AG10803 (cell line): Measurements from ENCODE around the gene NEUROD2.

Source experiments
- DNase-seq: peaks from one replicate; pipeline ENCODE4 v3.0.0; 2010; ENCODE audit warnings: low read depth
- H3K4me3 ChIP-seq: 2 replicates; pipeline ENCODE4 v1.5.1; 2011; ENCODE audit warnings: mild to moderate bottlenecking, low read length, control low read depth
- TF ChIP-seq, protein P1 (sequence below): conservative IDR thresholded peaks from 2 replicates; pipeline ENCODE4 v1.5.1; 2011; ENCODE audit warnings: mild to moderate bottlenecking, low read length, control low read depth, inconsistent platforms

Gene NEUROD2

DNA sequence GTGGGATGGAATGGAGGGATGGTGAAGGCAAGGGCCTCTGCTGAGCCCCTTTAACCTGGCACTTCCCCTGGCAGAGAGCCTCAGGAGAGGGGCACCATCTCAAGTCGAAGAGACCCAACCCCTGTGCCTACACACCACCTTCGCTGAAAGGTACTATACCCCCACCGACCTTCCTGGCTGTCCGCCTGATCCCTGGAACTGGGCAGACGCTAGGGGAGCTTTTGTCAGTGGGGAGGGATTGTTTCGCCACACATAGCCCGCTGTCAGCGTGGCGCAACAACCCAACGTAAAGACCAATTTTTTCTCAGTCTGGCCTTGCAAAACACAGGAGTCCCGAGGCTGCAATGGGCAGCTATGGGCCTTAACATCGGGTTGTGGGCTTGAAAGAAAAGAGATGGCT is 22.2 kb upstream of the NEUROD2 start:
- no peak overlapping the region for H3K4me3 ChIP-seq
- TF ChIP-seq, protein P1, sequence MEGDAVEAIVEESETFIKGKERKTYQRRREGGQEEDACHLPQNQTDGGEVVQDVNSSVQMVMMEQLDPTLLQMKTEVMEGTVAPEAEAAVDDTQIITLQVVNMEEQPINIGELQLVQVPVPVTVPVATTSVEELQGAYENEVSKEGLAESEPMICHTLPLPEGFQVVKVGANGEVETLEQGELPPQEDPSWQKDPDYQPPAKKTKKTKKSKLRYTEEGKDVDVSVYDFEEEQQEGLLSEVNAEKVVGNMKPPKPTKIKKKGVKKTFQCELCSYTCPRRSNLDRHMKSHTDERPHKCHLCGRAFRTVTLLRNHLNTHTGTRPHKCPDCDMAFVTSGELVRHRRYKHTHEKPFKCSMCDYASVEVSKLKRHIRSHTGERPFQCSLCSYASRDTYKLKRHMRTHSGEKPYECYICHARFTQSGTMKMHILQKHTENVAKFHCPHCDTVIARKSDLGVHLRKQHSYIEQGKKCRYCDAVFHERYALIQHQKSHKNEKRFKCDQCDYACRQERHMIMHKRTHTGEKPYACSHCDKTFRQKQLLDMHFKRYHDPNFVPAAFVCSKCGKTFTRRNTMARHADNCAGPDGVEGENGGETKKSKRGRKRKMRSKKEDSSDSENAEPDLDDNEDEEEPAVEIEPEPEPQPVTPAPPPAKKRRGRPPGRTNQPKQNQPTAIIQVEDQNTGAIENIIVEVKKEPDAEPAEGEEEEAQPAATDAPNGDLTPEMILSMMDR: no peak
- DNase-seq: no peak

DNA sequence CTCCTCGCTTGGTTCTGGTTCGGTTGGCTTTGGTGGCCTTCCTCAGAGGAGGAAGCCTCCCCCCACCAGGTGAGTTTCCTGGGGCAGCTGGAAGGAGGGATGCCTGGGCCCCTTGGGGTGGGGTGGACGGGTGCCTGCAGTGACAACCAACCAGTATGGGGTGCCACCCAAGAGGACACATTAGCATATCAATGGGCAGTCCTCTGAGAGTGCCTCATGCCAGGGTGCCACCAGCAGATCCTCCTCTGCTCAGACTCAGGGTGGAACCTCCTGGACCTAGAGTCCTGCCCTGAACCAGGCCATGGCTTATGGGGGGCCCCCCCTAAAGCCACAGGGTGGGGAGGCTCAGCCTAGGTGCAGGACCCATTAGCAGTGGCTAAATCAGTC is 21.8 kb upstream of the NEUROD2 start:
- TF ChIP-seq, protein P1: no peak
- DNase-seq: no peak
- no peak overlapping the region for H3K4me3 ChIP-seq

DNA sequence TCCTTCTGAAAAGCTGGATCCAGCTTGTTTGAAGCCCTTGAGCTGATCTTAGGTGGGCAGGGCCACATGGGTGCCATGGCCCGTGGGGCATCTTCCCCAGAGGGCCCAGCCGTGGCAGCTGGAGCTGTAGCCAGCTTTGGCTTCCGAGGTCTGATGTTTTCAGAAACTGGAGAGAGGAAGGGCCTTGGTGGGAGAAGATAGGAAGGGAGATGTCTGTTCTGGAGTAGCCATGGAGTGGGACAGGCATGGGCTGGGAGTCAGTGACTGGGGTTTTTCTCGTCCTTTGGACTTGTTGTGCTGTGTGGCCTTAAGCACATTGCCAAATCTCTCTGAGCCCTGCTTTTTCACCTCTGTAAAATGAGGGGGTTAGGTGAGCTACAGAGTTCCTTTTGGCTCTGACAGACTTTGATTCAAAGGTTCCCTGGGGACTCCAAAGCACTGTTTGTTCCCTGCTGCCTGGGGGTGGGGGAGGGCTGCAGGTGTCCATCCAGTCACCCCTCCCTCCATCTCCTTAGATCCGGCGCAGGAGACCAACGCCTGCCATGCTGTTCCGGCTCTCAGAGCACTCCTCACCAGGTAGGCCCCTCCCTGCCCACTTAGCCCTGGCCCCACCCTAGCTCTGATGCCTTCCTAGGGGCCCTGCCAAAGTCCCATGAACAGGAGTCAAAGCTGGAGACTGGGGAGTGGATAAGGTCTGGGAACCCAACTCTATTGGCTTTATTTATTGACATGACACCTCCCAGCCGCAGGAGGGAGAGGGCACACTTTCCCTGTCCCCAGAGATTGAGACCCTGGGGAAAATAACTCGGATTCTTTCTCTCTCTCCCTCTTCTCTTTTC is 21.2 kb upstream of the NEUROD2 start:
- TF ChIP-seq, protein P1: no peak
- H3K4me3 ChIP-seq: no peak overlapping the region
- no peak for DNase-seq

DNA sequence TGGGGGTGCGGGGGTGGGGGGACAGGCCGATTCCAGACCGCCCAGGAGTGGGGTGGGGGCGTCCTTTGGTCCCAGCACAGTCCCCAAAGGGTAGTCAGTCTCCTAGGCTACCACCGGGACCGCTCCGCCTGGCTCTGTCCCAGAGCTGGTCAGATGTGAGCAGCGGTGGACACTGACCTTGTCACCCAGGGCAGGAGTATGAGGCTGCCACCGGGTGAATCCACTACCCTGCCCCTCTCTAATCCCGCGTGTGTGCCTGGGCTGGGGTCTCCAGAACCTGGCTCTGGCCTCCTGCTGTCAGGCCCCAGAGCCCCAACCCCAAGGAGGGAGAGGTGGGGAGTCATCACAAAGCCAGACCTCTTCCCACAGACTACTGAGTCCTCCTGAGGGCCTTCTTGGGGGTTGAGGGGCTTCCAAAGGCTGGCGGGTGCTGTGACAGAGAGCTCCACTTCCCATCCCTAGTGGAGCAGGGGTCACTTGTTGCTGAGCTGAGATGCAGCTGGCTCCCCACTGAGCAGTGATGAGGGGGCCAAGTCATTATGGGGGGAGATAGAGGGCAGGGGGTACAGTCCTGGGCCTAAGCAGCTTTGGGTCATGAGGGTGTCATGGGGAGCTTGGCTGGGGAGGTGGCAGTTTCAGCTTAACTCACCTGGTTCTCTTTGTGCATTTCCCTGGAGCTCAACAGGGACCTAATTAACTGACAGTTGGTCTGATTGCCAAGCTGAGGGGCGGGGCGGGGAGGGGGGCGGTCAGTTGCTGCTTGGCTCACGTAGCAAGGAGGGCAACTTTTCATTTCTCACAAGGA is 20.2 kb upstream of the NEUROD2 start:
- TF ChIP-seq, protein P1: no peak

DNA sequence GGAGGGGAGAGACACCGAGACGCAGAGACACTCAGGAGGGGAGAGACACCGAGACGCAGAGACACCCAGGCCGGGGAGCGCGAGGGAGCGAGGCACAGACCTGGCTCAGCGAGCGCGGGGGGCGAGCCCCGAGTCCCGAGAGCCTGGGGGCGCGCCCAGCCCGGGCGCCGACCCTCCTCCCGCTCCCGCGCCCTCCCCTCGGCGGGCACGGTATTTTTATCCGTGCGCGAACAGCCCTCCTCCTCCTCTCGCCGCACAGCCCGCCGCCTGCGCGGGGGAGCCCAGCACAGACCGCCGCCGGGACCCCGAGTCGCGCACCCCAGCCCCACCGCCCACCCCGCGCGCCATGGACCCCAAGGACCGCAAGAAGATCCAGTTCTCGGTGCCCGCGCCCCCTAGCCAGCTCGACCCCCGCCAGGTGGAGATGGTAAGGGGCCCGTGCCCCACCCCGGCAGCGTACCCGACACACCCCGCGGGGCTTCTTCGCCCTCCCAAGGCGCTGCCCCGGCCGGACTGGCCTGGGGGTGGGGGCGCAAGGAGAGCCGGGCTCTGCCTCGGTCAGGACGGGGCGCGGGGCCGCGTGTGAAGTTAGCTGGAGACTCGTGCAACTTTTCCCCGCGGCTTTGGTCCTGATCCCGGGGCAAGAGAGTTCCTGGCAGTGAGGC is 19.5 kb upstream of the NEUROD2 start:
- no peak for DNase-seq
- TF ChIP-seq, protein P1: no peak
- no peak overlapping the region for H3K4me3 ChIP-seq

More for the DNA sequence above, 20.2 kb upstream of the NEUROD2 start:
- DNase-seq: no peak
- no peak overlapping the region for H3K4me3 ChIP-seq

DNA sequence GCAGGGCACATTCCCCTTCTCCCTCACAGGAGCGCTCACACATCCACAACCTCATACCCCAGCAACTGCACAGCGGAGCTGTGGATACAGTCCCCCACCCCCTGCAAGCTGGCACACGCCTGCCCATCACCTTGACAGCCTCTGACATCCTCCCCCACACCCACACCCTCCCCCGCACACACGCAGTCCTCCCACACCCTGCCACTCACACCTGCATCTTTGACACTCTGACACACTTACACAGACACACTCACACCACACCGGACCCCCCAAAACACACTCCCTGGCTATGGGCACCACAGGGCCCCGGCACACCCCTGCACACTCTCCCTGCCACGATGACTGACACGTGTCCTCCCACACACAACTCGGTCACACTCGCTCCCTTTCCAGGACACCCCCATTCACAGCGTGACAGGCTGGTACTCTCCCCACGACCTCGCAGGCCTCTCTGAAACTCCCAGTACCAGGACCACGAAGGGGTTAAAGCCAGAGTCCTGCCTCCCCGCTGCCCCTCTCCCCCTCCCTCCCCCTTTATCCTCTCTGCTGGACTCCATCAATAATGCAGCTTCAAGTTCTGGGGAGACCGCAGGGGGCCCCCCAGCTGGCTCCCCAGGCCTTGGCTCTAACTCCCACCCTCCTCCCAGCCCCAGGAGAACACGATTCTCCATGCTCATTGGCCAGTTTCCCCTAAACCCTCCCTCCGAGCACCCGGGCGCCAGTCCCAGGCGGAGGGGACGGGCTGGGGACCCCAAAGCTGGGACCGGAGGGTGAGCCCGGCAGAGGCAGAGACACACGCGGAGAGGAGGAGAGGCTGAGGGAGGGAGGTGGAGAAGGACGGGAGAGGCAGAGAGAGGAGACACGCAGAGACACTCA is 18.7 kb upstream of the NEUROD2 start, which contains the start of gene PPP1R1B:
TSS of gene PPP1R1B (plus strand) at position 782 of the 876 bp plus-strand sequence. CDS start 441 bp downstream, outside the sequence.
- H3K4me3 ChIP-seq: no peak within 1 kb of the TSS
- TF ChIP-seq, protein P1: no peak
- DNase-seq: no peak
